Measurements from ENCODE around the gene AMHR2.

GRCh38 chr12:53428741-53429140, 5.1 kb downstream of the AMHR2 start:
- TF ChIP-seq MXI1 (IDR thresholded peaks at IDR 0.05; ENCODE audit: borderline replicate concordance, low read depth, low read length) (no peak), RCOR1 (IDR thresholded peaks at IDR 0.05; ENCODE audit: insufficient replicate concordance, low read length) (no peak), RAD21 (IDR thresholded peaks at IDR 0.05; ENCODE audit: low read length) (no peak), CEBPB (IDR thresholded peaks at IDR 0.05; ENCODE audit: low read depth, low read length) (no peak), POLR2A (IDR thresholded peaks at IDR 0.05; ENCODE audit: low read depth, low read length) (no peak), CTCF (conservative IDR thresholded peaks at IDR 0.05; ENCODE audit: low read depth, low read length) (no peak), USF2 (IDR thresholded peaks at IDR 0.05; ENCODE audit: low read depth, low read length) (no peak), FOS (IDR thresholded peaks at IDR 0.05; ENCODE audit: low read depth, low read length) (no peak)

Measured in IMR-90 (cell line).